Tibial nerve (tissue), 4 donors: Measurements from ENCODE around the gene ASTL. TPM values are rescaled to one million over a fixed set of nuclear protein-coding genes. Genes with fewer than 3 reads are reported as not detected.

Source experiments
- DNase-seq, 2 donors: peaks; one replicate each; pipeline ENCODE4 v3.0.0-alpha.2; 2019; ENCODE audit warnings: low spot score in 2 of 2
- H3K27ac ChIP-seq, 4 donors: fragments of 200-600 bp; sonication (generic) in 3 of 4; one replicate each; pipeline ENCODE4 v1.5.1; 2017 to 2019; ENCODE audit warnings: mild to moderate bottlenecking in 1 of 4
- H3K27me3 ChIP-seq, 2 donors: fragments of 200-600 bp; sonication (generic) in 1 of 2; one replicate each; pipeline versions ENCODE4 v1.5.1 to v1.6.0; 2017 to 2019
- H3K36me3 ChIP-seq, 3 donors: fragments of 200-600 bp; sonication (generic); one replicate each; pipeline ENCODE4 v1.5.1; 2018 to 2019
- H3K4me1 ChIP-seq, 4 donors: fragments of 200-600 bp; sonication (generic) in 3 of 4; one replicate each; pipeline ENCODE4 v1.5.1; 2017 to 2019
- H3K4me3 ChIP-seq, 4 donors: fragments of 200-600 bp; sonication (generic) in 3 of 4; one replicate each; pipeline ENCODE4 v1.5.1; 2017 to 2019; ENCODE audit warnings: mild to moderate bottlenecking in 1 of 4, moderate library complexity in 1 of 4
- H3K9me3 ChIP-seq, 4 donors: fragments of 200-600 bp; sonication (generic) in 3 of 4; one replicate each; pipeline ENCODE4 v1.5.1; 2017 to 2019
- EP300 ChIP-seq, 2 donors: sonication (generic); formaldehyde crosslinking; IDR thresholded peaks; one replicate each; pipeline ENCODE4 v1.6.1; 2017; ENCODE audit warnings: antibody characterized with exemption in 2 of 2, mild to moderate bottlenecking in 1 of 2
- POLR2A ChIP-seq, 2 donors: fragments of 450-650 bp; IDR thresholded peaks; one replicate each; pipeline ENCODE4 v1.6.1; 2017; ENCODE audit warnings: antibody characterized with exemption in 2 of 2, mild to moderate bottlenecking in 2 of 2, moderate library complexity in 2 of 2
- WGBS, 2 donors: methylation state at CpG; one replicate each; pipeline ENCODE4 v1.1.5; 2018; 5-methylcytosine and 5-hydroxymethylcytosine counted together
- total RNA-seq, 4 donors: library from RNA; depleted of rRNA; stranded (reverse); fragments of >200 nt; gene quantifications; one replicate each; pipeline ENCODE4 v1.1.0, GENCODE V29; 2016
- TF ChIP-seq, protein P1 (sequence below), 5 experiments: fragments of 200-600 bp in 3 of 5; fragments of 450-650 bp in 2 of 5; sonication (generic) in 3 of 5; IDR thresholded peaks; one replicate each; pipeline ENCODE4 v1.5.1; 2016 to 2019; ENCODE audit warnings: antibody characterized with exemption in 5 of 5, mild to moderate bottlenecking in 3 of 5, moderate library complexity in 2 of 5

ASTL gene
- total RNA-seq, 4 donors from 2014 or later, result 0.60 TPM; not detected in 3

DNA sequence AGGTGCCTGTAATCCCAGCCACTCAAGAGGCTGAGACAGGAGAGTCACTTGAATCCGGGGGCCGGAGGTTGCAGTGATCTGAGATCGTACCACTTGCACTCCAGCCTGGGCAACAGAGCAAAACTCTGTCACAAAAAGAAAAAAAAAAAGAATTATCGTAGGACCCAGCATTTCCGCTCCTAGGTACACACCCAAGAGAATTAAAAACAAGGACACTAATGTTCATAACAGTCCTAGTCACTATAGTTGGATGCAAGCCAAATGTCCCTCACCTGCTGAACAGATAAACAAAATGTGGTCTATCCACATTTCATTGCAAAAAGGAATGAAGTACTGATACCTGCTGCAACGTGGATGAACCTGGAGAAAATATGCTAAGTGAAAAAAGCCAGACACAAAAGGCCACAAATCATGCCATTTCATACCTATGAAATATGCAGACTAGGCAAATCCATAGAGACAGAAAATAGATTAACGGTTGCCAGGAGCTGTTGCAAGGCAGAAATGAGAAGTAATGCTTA, 43.1 kb downstream of the ASTL start:
- H3K27me3 ChIP-seq, result no peaks in the 10 kb centered on the region
- no peak overlapping the region for H3K4me3 ChIP-seq
- no peak for DNase-seq
- no peaks in the 10 kb centered on the region for H3K36me3 ChIP-seq
- WGBS, 2 donors, result 87% methylated on average over 7 of the region's 7 CpGs
- H3K4me1 ChIP-seq, result peaks cover 0 to 5% (median 0%) of the 10 kb centered on the region in 4 donors
- H3K27ac ChIP-seq, result no peak overlapping the region
- no peaks in the 10 kb centered on the region for H3K9me3 ChIP-seq
- TF ChIP-seq, protein P1, sequence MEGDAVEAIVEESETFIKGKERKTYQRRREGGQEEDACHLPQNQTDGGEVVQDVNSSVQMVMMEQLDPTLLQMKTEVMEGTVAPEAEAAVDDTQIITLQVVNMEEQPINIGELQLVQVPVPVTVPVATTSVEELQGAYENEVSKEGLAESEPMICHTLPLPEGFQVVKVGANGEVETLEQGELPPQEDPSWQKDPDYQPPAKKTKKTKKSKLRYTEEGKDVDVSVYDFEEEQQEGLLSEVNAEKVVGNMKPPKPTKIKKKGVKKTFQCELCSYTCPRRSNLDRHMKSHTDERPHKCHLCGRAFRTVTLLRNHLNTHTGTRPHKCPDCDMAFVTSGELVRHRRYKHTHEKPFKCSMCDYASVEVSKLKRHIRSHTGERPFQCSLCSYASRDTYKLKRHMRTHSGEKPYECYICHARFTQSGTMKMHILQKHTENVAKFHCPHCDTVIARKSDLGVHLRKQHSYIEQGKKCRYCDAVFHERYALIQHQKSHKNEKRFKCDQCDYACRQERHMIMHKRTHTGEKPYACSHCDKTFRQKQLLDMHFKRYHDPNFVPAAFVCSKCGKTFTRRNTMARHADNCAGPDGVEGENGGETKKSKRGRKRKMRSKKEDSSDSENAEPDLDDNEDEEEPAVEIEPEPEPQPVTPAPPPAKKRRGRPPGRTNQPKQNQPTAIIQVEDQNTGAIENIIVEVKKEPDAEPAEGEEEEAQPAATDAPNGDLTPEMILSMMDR (IDR thresholded peaks at IDR 0.05), result no peak
- TF ChIP-seq EP300 (IDR thresholded peaks at IDR 0.05) (no peak), POLR2A (IDR thresholded peaks at IDR 0.05) (no peak)

DNA sequence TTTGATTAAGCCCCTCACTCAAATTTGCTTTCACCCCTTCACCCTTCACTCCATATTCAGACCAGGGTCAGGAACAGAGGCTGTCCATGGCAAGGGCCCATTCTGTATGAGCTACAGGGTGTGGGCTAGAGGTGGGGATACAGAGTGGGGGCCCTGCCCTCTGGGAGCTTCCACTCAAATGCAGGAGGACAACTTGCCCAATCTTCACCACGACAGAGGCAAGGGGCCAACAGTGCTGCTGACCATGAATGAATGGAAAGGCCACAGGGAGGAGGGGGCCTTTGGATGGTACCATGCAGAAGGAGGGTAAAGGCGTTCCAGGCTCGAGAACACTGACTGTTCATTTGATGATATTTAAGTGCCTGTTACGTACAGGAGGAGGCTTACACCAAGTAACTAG, 44.8 kb downstream of the ASTL start:
- Histone ChIP-seq H3K4me3 (no peak overlapping the region), H3K36me3 (no peaks in the 10 kb centered on the region), H3K9me3 (no peaks in the 10 kb centered on the region), H3K27me3 (no peaks in the 10 kb centered on the region), H3K4me1 (no peaks in the 10 kb centered on the region), H3K27ac (no peak overlapping the region)
- WGBS, 2 donors, result 85 to 90% methylated on average over 4 of the region's 4 CpGs
- TF ChIP-seq, protein P1 (IDR thresholded peaks at IDR 0.05), result no peak
- no peak for TF ChIP-seq POLR2A (IDR thresholded peaks at IDR 0.05)
- TF ChIP-seq EP300 (IDR thresholded peaks at IDR 0.05), result no peak
- no peak for DNase-seq

DNA sequence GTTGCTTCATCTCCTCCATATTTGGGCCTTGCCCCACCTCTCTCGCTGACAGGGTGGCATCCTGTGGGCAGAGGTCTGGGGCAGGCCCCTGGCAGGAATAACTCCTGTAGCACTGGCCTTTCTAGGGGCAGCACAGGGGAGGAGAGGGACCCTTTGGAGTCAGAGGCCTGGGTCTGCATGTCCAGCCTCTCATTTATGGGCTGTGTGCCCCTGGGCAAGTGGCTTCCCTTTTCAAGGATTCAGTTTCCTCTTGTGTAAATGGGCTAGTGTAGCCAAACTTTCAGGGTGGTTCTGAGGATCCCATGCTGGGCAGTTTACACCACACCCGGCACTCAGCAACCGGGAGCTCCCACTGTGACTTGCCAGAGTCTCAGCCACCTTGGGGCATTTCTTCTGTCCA, 45.4 kb downstream of the ASTL start:
- H3K27ac ChIP-seq, result no peak overlapping the region
- no peak overlapping the region for H3K4me3 ChIP-seq
- no peaks in the 10 kb centered on the region for H3K9me3 ChIP-seq
- no peak for TF ChIP-seq POLR2A (IDR thresholded peaks at IDR 0.05)
- TF ChIP-seq EP300 (IDR thresholded peaks at IDR 0.05), result no peak
- TF ChIP-seq, protein P1 (IDR thresholded peaks at IDR 0.05), result no peak
- H3K4me1 ChIP-seq, result no peaks in the 10 kb centered on the region
- H3K27me3 ChIP-seq, result no peaks in the 10 kb centered on the region
- DNase-seq, result peak in 1 of 2 donors; percentile 4
- WGBS, 2 donors, result 87 to 91% methylated on average over 3 of the region's 3 CpGs
- H3K36me3 ChIP-seq, result no peaks in the 10 kb centered on the region

DNA sequence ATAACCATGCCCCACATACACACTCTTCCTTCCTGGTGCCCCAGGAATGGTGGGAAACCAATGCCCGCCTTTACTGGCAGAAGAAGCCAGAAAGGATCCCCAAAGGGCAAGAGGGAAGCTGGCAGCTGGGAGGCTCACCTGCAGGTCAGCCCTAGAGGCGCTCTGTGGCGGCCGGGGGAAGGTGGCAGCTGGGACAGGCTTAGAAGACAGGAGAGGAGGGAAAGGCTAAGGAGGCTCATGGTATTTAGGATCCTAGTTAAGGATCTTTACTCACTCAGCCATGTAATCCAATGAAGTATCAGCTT, 45.8 kb downstream of the ASTL start:
- Histone ChIP-seq H3K27me3 (no peaks in the 10 kb centered on the region), H3K27ac (no peak overlapping the region), H3K9me3 (no peaks in the 10 kb centered on the region), H3K36me3 (no peaks in the 10 kb centered on the region), H3K4me1 (no peaks in the 10 kb centered on the region), H3K4me3 (no peak overlapping the region)
- WGBS, 2 donors, result 91 to 98% methylated on average over 4 of the region's 4 CpGs
- TF ChIP-seq POLR2A (IDR thresholded peaks at IDR 0.05), result no peak
- TF ChIP-seq EP300 (IDR thresholded peaks at IDR 0.05), result no peak
- TF ChIP-seq, protein P1 (IDR thresholded peaks at IDR 0.05), result no peak
- peak in 1 of 2 donors; percentile 3 for DNase-seq

DNA sequence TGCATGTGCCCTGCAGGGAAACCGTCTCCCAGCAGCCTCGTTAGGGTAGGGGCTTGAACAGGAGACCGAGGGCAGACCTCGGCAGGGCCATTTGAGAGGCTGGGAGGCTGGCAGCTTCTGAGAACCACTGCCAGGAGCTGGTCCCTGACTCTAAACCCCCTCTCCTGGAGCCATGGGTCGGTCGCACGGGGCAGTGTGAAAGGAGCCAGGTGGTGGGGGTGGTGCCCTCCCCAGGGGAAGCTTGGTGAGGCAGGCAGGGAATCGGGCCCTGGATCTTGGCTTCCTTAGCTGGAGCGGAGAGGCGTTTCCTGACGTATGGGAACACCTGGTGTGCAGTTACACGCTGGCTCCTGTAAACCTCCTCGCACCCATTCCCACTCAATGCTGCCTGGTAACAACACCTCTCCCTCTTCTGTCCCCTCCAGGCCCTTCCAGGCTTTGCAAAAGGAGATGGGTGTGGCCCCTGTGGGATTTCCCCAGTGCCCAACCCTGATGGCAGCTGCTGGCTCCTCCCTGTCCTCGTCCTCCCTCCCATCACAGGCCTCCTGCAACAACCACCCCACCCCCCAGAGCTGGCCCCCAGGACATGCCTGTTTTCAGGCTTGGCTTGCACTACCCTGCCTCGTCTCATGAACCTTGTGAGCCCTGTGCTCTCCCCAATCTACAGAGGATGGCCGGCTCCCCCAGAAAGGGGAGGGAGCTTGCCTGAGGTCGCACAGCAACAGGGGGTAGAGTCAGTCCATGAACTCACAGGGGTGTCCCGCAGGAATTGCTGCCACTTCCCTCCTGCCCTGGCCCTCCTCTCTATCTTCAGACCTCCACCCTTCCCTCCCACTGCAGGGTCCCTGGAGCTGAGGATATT, 46.4 kb downstream of the ASTL start:
- H3K4me3 ChIP-seq, result no peak overlapping the region
- H3K4me1 ChIP-seq, result no peaks in the 10 kb centered on the region
- DNase-seq, result peak in 1 of 2 donors; percentile 3
- H3K36me3 ChIP-seq, result no peaks in the 10 kb centered on the region
- no peak for TF ChIP-seq POLR2A (IDR thresholded peaks at IDR 0.05)
- TF ChIP-seq, protein P1 (IDR thresholded peaks at IDR 0.05), result no peak
- TF ChIP-seq EP300 (IDR thresholded peaks at IDR 0.05), result no peak
- no peak overlapping the region for H3K27ac ChIP-seq
- no peaks in the 10 kb centered on the region for H3K27me3 ChIP-seq
- 64 to 80% methylated on average over 10 to 14 of the region's 18 CpGs for WGBS, 2 donors
- H3K9me3 ChIP-seq, result no peaks in the 10 kb centered on the region
